GM19468 (cell line): ENCODE results near the gene PLA2G2C.
"Not testable (repeated sequence)": the region's sequence is repeated elsewhere in the genome, so short reads cannot be mapped to it uniquely, and the experiment has no call there.

Source experiments
- ATAC-seq: cut with Tn5 transposase; IDR thresholded peaks from one replicate; pipeline ENCODE4 v1.9.1; 2021; ENCODE audit warnings: mild to moderate bottlenecking, moderate library complexity, moderate number of reproducible peaks; ENCODE audit not compliant: unreplicated experiment; ENCODE audit errors: extremely low read depth

The PLA2G2C gene

DNA sequence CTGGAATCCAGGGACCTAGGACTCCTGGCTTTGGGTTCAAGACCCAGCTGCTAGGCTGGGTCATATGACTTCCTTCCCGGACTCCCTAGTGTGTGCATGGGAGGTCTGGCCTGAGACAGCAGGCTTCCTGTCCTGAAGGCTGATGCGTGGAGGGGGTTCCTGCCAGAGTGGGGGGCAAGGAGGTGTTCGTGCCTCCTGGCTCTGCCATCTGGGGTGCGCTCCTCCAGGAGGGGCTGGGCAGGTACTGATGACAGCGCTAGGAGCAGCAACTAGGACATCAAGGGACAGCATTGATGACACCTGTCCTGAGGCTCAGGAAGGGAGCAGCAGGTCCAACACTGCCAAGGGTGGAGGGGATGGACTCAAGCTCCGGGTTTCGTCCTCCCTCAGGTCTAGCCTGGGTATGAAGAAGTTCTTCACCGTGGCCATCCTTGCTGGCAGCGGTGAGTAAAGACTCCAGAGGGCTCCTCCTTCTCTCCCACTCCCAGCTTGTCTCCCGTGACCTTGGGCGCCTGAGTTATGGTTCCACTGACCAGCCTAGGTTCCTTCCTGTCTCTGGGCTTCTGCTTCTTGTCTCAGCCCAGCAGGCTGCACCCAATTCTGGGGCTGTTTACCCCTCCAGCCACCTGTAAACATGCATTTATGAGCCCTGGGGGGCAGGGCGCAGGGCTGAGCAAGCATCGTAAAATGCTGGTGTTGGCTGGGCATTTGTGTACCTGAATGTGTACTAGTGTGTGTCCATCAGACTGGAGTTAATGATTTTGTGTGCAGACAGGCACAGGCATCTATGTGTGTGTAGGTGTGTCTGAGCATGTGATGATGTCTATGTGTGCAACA, 46.3 kb downstream of the PLA2G2C start:
- ATAC-seq = no peak

DNA sequence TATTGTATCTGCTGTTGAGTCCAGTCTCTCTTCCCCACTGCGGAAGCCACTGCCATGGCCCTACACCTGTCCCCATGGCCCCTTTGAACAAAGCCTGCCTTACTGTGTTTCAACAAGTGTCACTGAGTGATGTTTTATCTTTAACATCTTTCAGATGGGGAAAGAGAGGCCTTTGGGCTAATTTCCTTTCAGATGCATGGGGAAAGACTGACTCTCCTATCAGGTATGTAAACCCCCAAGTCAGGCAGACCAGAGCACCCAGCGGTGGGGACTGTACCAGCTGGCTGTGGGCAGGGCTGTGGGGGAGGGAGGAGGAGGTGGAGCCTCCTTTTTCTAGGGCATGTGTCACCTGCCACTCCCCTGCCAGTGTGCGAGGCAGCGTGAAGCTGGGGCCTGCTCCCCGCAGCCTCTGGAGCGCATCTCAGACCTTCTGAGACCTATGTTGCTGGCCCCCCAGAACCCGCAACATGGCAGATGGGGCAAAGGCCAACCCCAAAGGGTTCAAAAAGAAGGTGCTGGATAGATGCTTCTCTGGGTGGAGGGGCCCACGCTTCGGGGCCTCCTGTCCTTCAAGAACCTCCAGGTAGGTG, 47.3 kb downstream of the PLA2G2C start, which contains the start of gene PLA2G2F:
Gene PLA2G2F (plus strand): TSS at position 363 of the 590 bp plus-strand sequence. CDS start 105 bp downstream, at position 468.
- ATAC-seq = no peak

- ATAC-seq = no peak
Measured at GRCh38 chr1:20138346-20138745, 48.0 kb downstream of the PLA2G2C start.

DNA sequence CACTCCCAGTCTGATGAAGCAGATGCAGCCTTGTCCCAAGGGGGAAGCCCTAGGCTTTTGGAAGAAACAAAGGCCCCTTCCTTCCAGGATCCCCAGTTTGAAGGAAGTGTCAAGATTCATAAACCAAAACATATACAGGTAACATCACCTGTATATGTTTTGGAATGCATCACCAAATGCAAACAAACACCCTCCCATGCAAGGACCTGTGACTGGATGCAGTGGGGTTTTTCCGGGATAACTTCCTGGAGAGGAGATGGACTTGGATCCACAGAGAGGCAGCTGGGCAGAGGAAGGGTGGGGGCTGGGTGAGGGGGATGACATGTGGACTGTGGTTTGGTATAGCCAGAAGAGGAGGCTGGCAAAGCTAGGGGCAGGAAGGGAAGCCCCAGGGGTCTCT, 48.7 kb downstream of the PLA2G2C start:
- no peak for ATAC-seq

- ATAC-seq = no peak
Measured at GRCh38 chr1:20137055-20137454, 49.3 kb downstream of the PLA2G2C start.

- no peak for ATAC-seq
Measured at GRCh38 chr1:20136249-20136648, 50.1 kb downstream of the PLA2G2C start.

GRCh38 chr1:20134995-20135394, 51.3 kb downstream of the PLA2G2C start:
- ATAC-seq = no peak

DNA sequence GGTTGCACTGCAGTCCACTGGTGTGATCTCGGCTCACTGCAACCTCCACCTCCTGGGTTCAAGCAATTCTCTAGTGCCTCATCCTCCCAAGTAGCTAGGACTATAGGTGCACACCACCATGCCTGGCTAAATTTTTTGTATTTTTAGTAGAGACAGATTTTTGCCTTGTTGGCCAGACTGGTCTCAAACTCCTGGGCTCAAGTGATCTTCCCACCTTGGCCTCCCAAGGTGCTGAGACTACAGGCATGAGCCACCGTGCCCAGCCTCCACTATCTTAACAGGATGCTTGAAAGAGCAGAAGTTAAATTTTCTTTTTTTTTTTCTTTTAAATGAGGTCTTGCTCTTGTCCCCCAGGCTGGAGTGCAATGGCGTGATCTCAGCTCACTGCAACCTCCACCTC, 55.8 kb downstream of the PLA2G2C start:
- not testable (repeated sequence) for ATAC-seq

DNA sequence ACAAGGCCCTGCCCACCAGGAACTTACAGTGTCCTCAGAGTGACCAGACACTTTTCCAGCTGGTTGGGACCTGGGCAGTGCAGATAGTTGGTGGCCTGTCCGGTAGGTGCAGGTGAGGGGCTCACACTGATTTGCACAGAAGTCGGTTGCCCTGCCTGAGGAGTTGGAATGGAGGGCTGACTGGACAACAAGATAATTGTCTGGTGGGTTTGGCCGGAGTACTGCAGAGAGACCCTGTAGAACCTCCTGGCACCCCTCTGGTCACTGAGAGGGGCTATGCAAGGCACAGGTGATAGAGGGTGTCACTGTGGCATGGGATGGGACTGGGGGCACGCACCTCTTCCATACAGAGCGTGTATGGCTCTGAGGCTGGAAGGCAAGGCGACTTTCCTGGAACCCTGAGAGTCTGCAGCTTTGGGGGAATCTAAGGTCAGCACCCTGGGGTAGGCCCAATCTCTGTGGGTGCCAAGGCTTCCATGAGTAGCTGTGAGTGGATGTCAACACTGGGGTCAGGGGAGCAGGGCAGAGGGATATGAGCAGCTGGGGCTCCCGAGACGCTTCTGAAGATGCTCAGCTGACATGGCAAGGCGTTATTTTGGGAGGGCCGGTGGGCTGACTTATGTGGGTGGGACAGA, 59.4 kb downstream of the PLA2G2C start:
- ATAC-seq = no peak

- ATAC-seq = no peak
Measured at GRCh38 chr1:20126041-20126805, 60.1 kb downstream of the PLA2G2C start.

GRCh38 chr1:20125100-20125499, 61.2 kb downstream of the PLA2G2C start:
- no peak for ATAC-seq

DNA sequence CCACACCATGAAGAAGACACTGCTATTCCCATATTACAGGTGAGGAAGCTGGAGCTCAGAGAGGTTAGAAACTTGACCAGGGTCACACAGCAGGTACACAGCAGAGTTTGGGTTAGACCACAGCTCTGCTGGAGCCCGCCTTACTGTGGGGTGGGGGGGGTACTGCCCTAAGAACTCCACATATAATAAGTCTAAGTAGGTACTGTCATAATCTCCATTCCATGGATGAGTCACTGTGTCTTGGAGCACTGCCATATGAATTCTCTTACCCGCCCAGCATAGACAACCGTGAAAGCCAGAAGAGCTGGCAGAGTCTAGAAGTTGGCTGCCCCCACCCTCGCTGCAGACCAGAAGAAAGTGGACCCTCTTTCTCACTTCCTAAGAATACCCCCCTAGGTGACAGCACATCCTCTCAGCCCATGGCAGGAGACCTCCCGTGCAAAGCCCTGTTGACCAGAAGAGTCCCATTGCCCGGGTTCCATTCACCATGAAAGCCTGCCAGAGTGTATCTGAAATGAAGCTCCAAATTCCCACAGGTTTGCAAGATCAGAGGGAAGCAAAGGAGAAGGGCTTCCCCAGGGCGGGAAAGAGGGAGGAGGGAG, 61.8 kb downstream of the PLA2G2C start:
- no peak for ATAC-seq

DNA sequence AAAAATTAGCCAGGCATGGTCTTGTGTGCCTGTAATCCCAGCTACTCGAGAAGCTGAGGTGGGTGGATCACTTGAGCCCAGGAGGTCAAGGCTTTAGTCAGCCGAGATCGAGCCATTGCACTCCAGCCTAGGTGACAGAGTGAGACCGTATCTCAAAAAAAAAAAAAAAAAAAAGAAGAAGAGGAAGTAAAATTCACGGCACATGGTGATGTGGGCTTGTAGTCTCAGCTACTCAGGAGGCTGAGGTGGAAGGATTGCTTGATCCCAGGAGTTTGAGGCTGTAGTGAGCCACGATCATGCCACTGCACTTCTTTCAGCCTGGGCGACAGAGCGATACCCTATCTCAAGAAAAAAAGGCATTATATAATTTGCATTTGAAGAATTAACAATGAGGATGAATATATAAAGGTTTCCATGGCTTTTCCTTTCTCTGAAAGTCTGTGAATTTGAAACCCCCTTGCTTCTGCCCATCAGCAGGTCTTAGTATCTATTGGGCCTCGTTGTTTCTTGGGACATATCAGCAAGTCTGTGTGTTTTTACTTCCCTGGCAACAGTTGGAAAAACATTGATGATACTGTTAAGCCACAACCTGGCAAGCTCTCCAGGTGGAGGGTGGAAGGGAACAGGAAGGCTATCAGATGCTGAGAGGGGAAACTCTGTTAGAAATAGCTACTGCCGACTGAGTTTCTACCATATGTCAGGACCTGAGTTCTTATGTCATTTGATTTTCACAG, 62.4 kb downstream of the PLA2G2C start:
- no peak for ATAC-seq

DNA sequence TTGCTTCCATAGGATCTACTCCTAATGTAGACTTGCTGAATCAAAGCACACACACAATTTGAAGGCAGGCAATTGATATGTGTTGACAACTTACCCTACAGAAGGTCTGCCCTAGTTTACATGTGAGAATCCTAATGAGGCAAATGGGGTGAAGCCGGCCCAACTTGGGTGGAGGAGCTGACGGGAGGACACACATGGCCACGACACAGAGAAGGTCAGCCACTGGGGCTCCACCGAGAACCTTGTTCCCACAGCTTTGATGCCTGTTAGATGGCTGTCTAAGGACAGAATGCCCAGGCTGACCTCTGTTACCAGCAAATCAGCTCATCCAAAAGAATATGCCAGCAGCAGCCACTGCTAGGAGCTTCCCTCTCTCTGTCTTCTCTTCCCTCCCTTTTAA, 65.5 kb downstream of the PLA2G2C start:
- ATAC-seq = no peak

GRCh38 chr1:20119347-20119746, 67.0 kb downstream of the PLA2G2C start, which contains the start of gene PLA2G2D:
PLA2G2D (minus strand) TSS chr1:20119536; CDS start chr1:20119498, 38 bp downstream.
- no peak for ATAC-seq

DNA sequence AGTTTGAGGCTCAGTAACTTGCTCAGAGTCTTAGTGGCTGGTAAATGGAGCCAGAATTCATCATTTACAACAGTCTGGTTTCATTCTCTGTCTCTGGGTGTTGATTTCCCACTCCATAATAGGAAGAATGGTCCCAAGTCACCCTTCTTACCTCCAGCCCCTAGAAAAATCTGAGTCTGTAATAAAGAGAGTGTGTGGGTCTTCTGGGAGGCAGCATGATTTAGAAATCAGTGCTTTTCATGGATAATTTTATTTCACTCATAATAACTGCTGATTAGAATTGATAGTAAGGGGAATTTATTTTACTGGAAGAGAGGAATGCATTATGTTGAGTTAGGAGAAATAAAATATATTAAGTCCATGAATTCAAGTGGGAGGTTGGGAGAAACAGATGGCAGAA, 69.1 kb downstream of the PLA2G2C start:
- ATAC-seq = no peak

DNA sequence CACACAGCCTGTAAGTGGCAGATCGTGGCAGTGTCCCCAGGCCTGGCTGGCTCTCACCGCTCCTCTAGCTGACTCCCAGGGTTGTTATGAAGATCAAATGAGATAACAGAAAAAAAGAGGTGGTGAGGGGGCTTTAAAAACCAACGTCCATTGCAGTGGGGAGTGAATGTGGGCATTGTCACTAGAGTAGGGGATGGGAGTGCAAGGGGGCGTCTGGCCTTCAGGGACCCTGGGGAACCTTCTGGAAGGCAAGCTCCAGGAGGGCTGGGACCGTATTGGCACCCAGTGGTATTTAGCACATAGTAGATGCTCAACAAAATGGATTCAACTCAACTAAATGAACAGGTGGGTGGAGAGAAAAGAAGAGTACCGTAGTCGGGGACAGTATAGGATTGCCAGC, 70.4 kb downstream of the PLA2G2C start:
- no peak for ATAC-seq

DNA sequence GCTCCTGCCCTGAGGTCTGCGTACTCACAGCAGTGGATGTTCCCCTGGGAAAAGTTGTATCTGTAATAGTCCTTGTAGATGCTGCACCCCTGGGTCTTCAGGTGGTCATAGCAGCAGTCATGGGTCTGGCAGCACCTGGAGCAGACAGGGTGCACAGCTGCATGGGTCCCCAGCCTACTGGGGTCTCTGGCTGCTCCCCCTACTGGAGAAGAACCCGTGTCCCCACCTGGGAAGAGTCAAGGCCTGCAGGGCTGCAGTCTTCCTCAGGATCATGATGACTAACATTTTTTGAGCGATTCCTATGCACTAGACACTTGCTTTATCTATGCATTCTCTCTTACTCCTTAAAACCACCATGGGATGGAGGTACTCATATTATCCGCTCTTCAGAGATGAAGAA, 70.8 kb downstream of the PLA2G2C start:
- no peak for ATAC-seq

- ATAC-seq = no peak
Measured at GRCh38 chr1:20114021-20114648, 72.2 kb downstream of the PLA2G2C start.
